ENCODE measurements around the gene GABBR2.

- no peak for TF ChIP-seq CTCF (IDR thresholded peaks at IDR 0.05)
- no peak for TF ChIP-seq POLR2A (IDR thresholded peaks at IDR 0.05)
Observed at GRCh38 chr9:98471185-98471584, 237.6 kb downstream of the GABBR2 start.

Measured in right lobe of liver (tissue), 4 donors.